Right lobe of liver (tissue), 6 donors: ENCODE data around the gene CBX8. TPM values are rescaled to one million over a fixed set of nuclear protein-coding genes. Genes with fewer than 3 reads are reported as not detected.

Experiments
- ATAC-seq, 4 donors: fragments of 200-7000 bp; cut with Tn5 transposase; one replicate each; pipeline ENCODE4 v1.9.1; 2020; ENCODE audit warnings: mild to moderate bottlenecking in 4 of 4, moderate library complexity in 4 of 4
- DNase-seq, 3 donors: peaks; one replicate each; pipeline ENCODE4 v3.0.0-alpha.2; 2020
- H3K27ac ChIP-seq, 3 donors: fragments of 200-600 bp; one replicate each; pipeline ENCODE4 v1.8.0; 2022
- H3K27me3 ChIP-seq, 2 donors: fragments of 200-600 bp; one replicate each; pipeline ENCODE4 v1.8.0; 2022
- H3K36me3 ChIP-seq, 4 donors: fragments of 200-600 bp; sonication (generic) in 1 of 4; one replicate each; pipeline versions ENCODE4 v1.5.1 to v1.8.0; 2017 to 2022; ENCODE audit warnings: control low read depth in 1 of 4
- H3K4me1 ChIP-seq, 4 donors: fragments of 200-600 bp; sonication (generic) in 1 of 4; one replicate each; pipeline versions ENCODE4 v1.5.1 to v1.8.0; 2017 to 2022; ENCODE audit warnings: control low read depth in 1 of 4
- H3K4me3 ChIP-seq, 3 donors: fragments of 200-600 bp; one replicate each; pipeline ENCODE4 v1.8.0; 2022
- H3K9me3 ChIP-seq, 4 donors: fragments of 200-600 bp; sonication (generic) in 1 of 4; one replicate each; pipeline versions ENCODE4 v1.5.1 to v1.8.0; 2017 to 2022; ENCODE audit warnings: control low read depth in 1 of 4
- CTCF ChIP-seq, 4 donors: fragments of 200-600 bp in 3 of 4; fragments of 450-650 bp in 1 of 4; IDR thresholded peaks; one replicate each; pipeline versions ENCODE4 v1.5.1 to v1.8.0; 2016 to 2022; ENCODE audit warnings: antibody characterized with exemption in 4 of 4, mild to moderate bottlenecking in 2 of 4
- POLR2A ChIP-seq: fragments of 450-650 bp; IDR thresholded peaks from one replicate; pipeline ENCODE4 v1.6.1; 2017; ENCODE audit warnings: antibody characterized with exemption, mild to moderate bottlenecking
- WGBS: methylation state at CpG from one replicate; pipeline ENCODE4 v1.1.6; 2018; ENCODE audit warnings: low coverage, low lambda C conversion rate; ENCODE audit not compliant: insufficient coverage; ENCODE audit errors: missing lambda C conversion rate; 5-methylcytosine and 5-hydroxymethylcytosine counted together
- intact Hi-C, 2 donors: fragments of 100-400 bp; cut with DNase I; formaldehyde crosslinking; loops; one replicate each; pipeline versions ENCODE4 v1.11.2 to v1.14.1; 2022
- total RNA-seq, 6 experiments: library from RNA; depleted of rRNA in 2 of 6; stranded (reverse); fragments of >200 nt in 2 of 6; fragmentation: NEBNext Ultra II Directional in 3 of 6; extraction: Animal tissue kit (Norgen Biotek cat#: 25700) in 3 of 6; gene quantifications; one replicate each; pipeline versions ENCODE4 v1.1.0 to v1.2.4, GENCODE V29; 2016 to 2023
- donor health status: DM: no; HTN: yes; CAD: no.
- donor health status: DM: no; HTN: no; CAD: no.
- donor health status: DM: no; HTN: no; CAD: no.
- donor health status: DM: no; HTN: yes; CAD: no.
- donor health status: DM: no; HTN: yes; CAD: no.

CBX8 gene
- total RNA-seq, 6 experiments from 2014 or later = 1.2 to 4.7 (median 2.0) TPM

GRCh38 chr17:79843816-79844800 lies 47.2 kb upstream of the CBX8 start:
- H3K27me3 ChIP-seq = peaks cover 0 to 8% of the 10 kb centered on the region in 2 donors
- peak overlapping the region; percentile 69 to 82 (median 75) for H3K27ac ChIP-seq
- H3K36me3 ChIP-seq = no peaks in the 10 kb centered on the region
- peak; percentile 82 to 85 (median 85) for DNase-seq
- TF ChIP-seq POLR2A = peak; percentile 81
- no peak for TF ChIP-seq CTCF (IDR thresholded peaks at IDR 0.05)
- peak; percentile 52 to 65 (median 64) for ATAC-seq
- H3K9me3 ChIP-seq = no peaks in the 10 kb centered on the region
- under 1% methylated on average over 22 of the region's 89 CpGs for WGBS
- intact Hi-C loops = loop anchor here (5.0 to 10.0 kb wide), 3 partner anchors 42 to 141 kb away; no protein-coding TSS in a partner anchor
- H3K4me1 ChIP-seq = peaks cover 0 to 55% (median 8%) of the 10 kb centered on the region in 4 donors
- H3K4me3 ChIP-seq = peak overlapping the region; percentile 55 to 65 (median 64)

DNA sequence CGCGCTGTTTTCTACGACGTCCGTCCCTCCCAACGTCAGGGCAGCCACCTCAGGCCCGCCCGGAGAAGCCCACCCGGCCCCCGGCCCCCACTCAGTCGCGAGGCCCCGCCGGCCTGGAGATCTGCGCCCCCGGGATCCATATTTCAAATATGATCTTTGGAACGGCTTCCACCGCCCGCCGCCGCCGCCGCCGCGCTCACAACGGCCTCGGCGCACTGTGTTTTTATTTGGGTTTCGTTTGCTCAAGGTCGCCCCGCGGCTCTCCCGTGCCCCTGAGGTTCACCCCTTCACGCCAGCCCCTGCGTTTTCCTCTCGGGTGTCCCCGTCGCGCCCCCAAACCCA lies 46.6 kb upstream of the CBX8 start:
- peaks cover 0 to 8% of the 10 kb centered on the region in 2 donors for H3K27me3 ChIP-seq
- peak in 2 of 3 donors; percentile 23 to 54 for DNase-seq
- peaks cover 0 to 55% (median 8%) of the 10 kb centered on the region in 4 donors for H3K4me1 ChIP-seq
- no peaks in the 10 kb centered on the region for H3K9me3 ChIP-seq
- peak overlapping the region; percentile 55 to 65 (median 64) for H3K4me3 ChIP-seq
- ATAC-seq = no peak
- H3K27ac ChIP-seq = peak overlapping the region in 2 of 3 donors; percentile 75 to 82
- intact Hi-C loops = loop anchor here (5.0 to 10.0 kb wide), 3 partner anchors 41 to 141 kb away; no protein-coding TSS in a partner anchor
- 0% methylated on average over 21 of the region's 39 CpGs for WGBS
- no peak for TF ChIP-seq CTCF (IDR thresholded peaks at IDR 0.05)
- TF ChIP-seq POLR2A = no peak
- H3K36me3 ChIP-seq = no peaks in the 10 kb centered on the region

- H3K27me3 ChIP-seq = peaks cover 0 to 8% of the 10 kb centered on the region in 2 donors
- 20% methylated on average over 9 of the region's 66 CpGs for WGBS
- H3K4me1 ChIP-seq = peaks cover 0 to 55% (median 8%) of the 10 kb centered on the region in 4 donors
- peak overlapping the region; percentile 55 to 65 (median 64) for H3K4me3 ChIP-seq
- ATAC-seq (no peak), DNase-seq (peak in 1 of 3 donors; percentile 33)
- H3K9me3 ChIP-seq = no peaks in the 10 kb centered on the region
- no peaks in the 10 kb centered on the region for H3K36me3 ChIP-seq
- H3K27ac ChIP-seq = peak overlapping the region in 2 of 3 donors; percentile 75 to 82
- intact Hi-C loops = loop anchor here (5.0 to 10.0 kb wide), 3 partner anchors 41 to 142 kb away; no protein-coding TSS in a partner anchor
- no peak for TF ChIP-seq CTCF (IDR thresholded peaks at IDR 0.05)
- no peak for TF ChIP-seq POLR2A
Measured at GRCh38 chr17:79842656-79843473, 46.0 kb upstream of the CBX8 start.

GRCh38 chr17:79842136-79842655 lies 45.3 kb upstream of the CBX8 start:
- no peaks in the 10 kb centered on the region for H3K36me3 ChIP-seq
- H3K27me3 ChIP-seq = peaks cover 0 to 8% of the 10 kb centered on the region in 2 donors
- DNase-seq (peak in 1 of 3 donors; percentile 23), ATAC-seq (no peak)
- no peak overlapping the region for H3K4me3 ChIP-seq
- H3K4me1 ChIP-seq = peaks cover 0 to 55% (median 8%) of the 10 kb centered on the region in 4 donors
- no peak overlapping the region for H3K27ac ChIP-seq
- 0% methylated on average over 3 of the region's 20 CpGs for WGBS
- intact Hi-C loops = loop anchor here (5.0 to 10.0 kb wide), 3 partner anchors 40 to 143 kb away; no protein-coding TSS in a partner anchor
- TF ChIP-seq CTCF (IDR thresholded peaks at IDR 0.05) (no peak), POLR2A (no peak)
- no peaks in the 10 kb centered on the region for H3K9me3 ChIP-seq
